HL-60 (cell line): Measurements from ENCODE around the gene MYH10.

ENCODE experiments used
- DNase-seq, 2 experiments: peaks; one replicate each; pipeline ENCODE4 v3.0.0-alpha.2; 2010 to 2020; ENCODE audit warnings: low read depth in 1 of 2, low spot score in 1 of 2
- H3K27ac ChIP-seq: fragments of 250-450 bp; sonication (Bioruptor Pico); replicated peaks from 2 replicates; pipeline ENCODE4 v1.5.1; 2020; ENCODE audit warnings: mild to moderate bottlenecking, moderate library complexity
- H3K27me3 ChIP-seq: fragments of 250-450 bp; sonication (Bioruptor Pico); 2 replicates; pipeline ENCODE4 v1.5.1; 2021; ENCODE audit warnings: mild to moderate bottlenecking, moderate library complexity; ENCODE audit not compliant: insufficient read depth, poor library complexity, severe bottlenecking
- H3K4me3 ChIP-seq: replicated peaks from 2 replicates; pipeline ENCODE4 v1.5.1; 2011; ENCODE audit warnings: mild to moderate bottlenecking, control low read depth, low read length; ENCODE audit not compliant: insufficient read depth
- GABPA ChIP-seq: IDR thresholded peaks from 2 replicates; pipeline ENCODE4 v1.6.1; 2012; ENCODE audit warnings: low read depth
- POLR2AphosphoS5 ChIP-seq: IDR thresholded peaks from 2 replicates; pipeline ENCODE4 v1.6.1; 2012; ENCODE audit warnings: low read depth
- SPI1 ChIP-seq: IDR thresholded peaks from 2 replicates; pipeline ENCODE4 v1.6.1; 2012; ENCODE audit warnings: low read depth, mild to moderate bottlenecking, borderline replicate concordance
- TF ChIP-seq, protein P1 (sequence below): IDR thresholded peaks from 2 replicates; pipeline ENCODE4 v1.6.1; 2012; ENCODE audit warnings: low read depth; ENCODE audit not compliant: insufficient replicate concordance
- TF ChIP-seq, protein P2 (sequence below): IDR thresholded peaks from one replicate; pipeline ENCODE4 v1.5.1; 2011; ENCODE audit warnings: low read length, control low read depth, inconsistent platforms; ENCODE audit not compliant: insufficient read depth

The MYH10 gene

GRCh38 chr17:8670421-8670820 lies 39.9 kb upstream of the MYH10 start:
- no peak for DNase-seq
- TF ChIP-seq, protein P1, sequence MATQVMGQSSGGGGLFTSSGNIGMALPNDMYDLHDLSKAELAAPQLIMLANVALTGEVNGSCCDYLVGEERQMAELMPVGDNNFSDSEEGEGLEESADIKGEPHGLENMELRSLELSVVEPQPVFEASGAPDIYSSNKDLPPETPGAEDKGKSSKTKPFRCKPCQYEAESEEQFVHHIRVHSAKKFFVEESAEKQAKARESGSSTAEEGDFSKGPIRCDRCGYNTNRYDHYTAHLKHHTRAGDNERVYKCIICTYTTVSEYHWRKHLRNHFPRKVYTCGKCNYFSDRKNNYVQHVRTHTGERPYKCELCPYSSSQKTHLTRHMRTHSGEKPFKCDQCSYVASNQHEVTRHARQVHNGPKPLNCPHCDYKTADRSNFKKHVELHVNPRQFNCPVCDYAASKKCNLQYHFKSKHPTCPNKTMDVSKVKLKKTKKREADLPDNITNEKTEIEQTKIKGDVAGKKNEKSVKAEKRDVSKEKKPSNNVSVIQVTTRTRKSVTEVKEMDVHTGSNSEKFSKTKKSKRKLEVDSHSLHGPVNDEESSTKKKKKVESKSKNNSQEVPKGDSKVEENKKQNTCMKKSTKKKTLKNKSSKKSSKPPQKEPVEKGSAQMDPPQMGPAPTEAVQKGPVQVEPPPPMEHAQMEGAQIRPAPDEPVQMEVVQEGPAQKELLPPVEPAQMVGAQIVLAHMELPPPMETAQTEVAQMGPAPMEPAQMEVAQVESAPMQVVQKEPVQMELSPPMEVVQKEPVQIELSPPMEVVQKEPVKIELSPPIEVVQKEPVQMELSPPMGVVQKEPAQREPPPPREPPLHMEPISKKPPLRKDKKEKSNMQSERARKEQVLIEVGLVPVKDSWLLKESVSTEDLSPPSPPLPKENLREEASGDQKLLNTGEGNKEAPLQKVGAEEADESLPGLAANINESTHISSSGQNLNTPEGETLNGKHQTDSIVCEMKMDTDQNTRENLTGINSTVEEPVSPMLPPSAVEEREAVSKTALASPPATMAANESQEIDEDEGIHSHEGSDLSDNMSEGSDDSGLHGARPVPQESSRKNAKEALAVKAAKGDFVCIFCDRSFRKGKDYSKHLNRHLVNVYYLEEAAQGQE: no peak
- TF ChIP-seq POLR2AphosphoS5 (no peak), SPI1 (no peak), GABPA (no peak)
- TF ChIP-seq, protein P2, sequence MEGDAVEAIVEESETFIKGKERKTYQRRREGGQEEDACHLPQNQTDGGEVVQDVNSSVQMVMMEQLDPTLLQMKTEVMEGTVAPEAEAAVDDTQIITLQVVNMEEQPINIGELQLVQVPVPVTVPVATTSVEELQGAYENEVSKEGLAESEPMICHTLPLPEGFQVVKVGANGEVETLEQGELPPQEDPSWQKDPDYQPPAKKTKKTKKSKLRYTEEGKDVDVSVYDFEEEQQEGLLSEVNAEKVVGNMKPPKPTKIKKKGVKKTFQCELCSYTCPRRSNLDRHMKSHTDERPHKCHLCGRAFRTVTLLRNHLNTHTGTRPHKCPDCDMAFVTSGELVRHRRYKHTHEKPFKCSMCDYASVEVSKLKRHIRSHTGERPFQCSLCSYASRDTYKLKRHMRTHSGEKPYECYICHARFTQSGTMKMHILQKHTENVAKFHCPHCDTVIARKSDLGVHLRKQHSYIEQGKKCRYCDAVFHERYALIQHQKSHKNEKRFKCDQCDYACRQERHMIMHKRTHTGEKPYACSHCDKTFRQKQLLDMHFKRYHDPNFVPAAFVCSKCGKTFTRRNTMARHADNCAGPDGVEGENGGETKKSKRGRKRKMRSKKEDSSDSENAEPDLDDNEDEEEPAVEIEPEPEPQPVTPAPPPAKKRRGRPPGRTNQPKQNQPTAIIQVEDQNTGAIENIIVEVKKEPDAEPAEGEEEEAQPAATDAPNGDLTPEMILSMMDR: no peak

DNA sequence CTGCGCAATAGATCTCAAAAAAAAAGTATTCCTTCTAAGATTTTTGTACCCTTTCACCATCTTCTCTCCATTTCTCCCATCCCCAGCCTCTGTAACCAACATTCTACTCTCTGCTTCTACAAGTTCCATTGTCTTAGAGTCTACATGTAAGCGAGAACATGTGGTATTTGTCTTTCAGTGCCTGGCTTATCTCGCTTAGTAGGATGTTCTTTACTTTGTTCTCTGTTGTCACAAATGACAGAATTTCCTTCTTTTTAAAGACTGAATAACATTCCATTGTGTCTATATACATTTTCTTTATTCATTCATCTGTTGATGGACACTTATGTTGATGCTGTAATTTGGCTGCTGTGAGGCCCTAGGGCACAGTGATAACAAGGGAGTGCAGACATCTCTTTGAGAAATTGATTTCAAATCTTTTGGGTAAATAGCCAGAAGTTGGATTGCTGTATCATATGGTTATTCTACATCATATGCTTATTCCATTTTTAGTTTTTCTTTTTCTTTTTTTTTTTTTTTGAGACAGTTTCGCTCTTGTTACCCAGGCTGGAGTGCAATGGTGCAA lies 37.7 kb upstream of the MYH10 start:
- TF ChIP-seq GABPA (no peak), POLR2AphosphoS5 (no peak), SPI1 (no peak)
- TF ChIP-seq, protein P1: no peak
- TF ChIP-seq, protein P2: no peak
- H3K4me3 ChIP-seq: no peak overlapping the region
- H3K27ac ChIP-seq: no peak overlapping the region
- no peaks in the 10 kb centered on the region for H3K27me3 ChIP-seq
- DNase-seq: no peak

More at GRCh38 chr17:8670421-8670820, 39.9 kb upstream of the MYH10 start:
- Histone ChIP-seq H3K4me3 (no peak overlapping the region), H3K27ac (no peak overlapping the region), H3K27me3 (no peaks in the 10 kb centered on the region)

- no peak overlapping the region for H3K27ac ChIP-seq
- TF ChIP-seq, protein P2: no peak
- TF ChIP-seq GABPA: no peak
- H3K27me3 ChIP-seq: no peaks in the 10 kb centered on the region
- no peak overlapping the region for H3K4me3 ChIP-seq
- DNase-seq: no peak
Measured at GRCh38 chr17:8667421-8667820, 36.9 kb upstream of the MYH10 start.

- no peaks in the 10 kb centered on the region for H3K27me3 ChIP-seq
- DNase-seq: no peak
- TF ChIP-seq, protein P1: no peak
- TF ChIP-seq GABPA: no peak
- TF ChIP-seq SPI1: no peak
- no peak for TF ChIP-seq POLR2AphosphoS5
- TF ChIP-seq, protein P2: no peak
Measured at GRCh38 chr17:8665684-8666083, 35.2 kb upstream of the MYH10 start.

More at GRCh38 chr17:8665684-8666083, 35.2 kb upstream of the MYH10 start:
- Histone ChIP-seq H3K27ac (no peak overlapping the region), H3K4me3 (no peak overlapping the region)
